Pons (tissue), 1 donor: Measurements from ENCODE around the gene PCSK9.
A peak's percentile ranks its signal among the peaks of the same experiment; 100 is the strongest.
"Not testable (repeated sequence)": the region's sequence is repeated elsewhere in the genome, so short reads cannot be mapped to it uniquely, and the experiment has no call there.

ENCODE experiments used
- DNase-seq: peaks from one replicate; pipeline ENCODE4 v3.0.0-alpha.2; 2016; ENCODE audit warnings: low spot score

PCSK9 gene

GRCh38 chr1:55010194-55010886 lies 29.0 kb upstream of the PCSK9 start:
- DNase-seq: no peak

- DNase-seq: no peak
These were observed 28.5 kb upstream of the PCSK9 start for GRCh38 chr1:55010887-55011217.

- DNase-seq: no peak
These were observed 26.7 kb upstream of the PCSK9 start for GRCh38 chr1:55012661-55013060.

DNA sequence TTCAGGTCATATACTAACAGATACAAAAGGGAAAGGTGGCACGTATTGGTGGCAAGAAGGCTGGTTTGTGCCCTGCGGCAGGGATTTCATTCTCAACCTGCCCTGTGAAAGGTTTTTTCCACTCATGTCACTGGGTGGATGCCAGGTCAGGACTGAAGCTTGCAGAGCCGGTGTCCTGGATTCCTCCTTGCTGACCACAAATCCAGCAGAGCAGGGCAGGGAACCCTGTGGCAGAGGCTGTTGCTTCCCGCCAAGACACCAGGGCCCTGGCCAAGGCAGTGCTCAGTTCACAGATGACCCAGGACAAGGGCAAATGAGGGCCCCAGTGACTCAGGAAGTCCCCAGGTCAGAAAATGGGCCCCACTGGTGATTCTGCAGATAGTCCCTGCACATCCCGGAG lies 24.2 kb upstream of the PCSK9 start:
- no peak for DNase-seq

- DNase-seq: no peak
These were observed 23.4 kb upstream of the PCSK9 start for GRCh38 chr1:55015731-55016620.

DNA sequence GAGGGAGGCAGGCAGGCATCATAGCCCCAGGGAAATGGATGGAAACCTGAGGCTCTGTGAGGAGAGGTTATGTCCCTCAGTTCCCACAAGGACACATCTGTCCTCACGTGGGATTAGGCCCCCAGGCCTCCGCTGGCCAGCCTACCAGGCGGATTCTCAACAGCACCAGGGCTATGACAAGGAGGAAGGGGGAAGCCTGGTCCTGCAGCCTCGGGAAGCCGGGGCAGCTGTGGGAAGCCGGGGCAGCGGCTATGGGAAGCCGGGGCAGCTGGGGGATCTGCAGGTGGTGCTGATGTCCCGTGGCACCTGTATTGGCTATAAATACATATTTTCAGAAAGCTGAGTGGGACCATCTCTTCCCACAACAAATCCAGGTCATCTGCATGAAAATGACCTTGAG lies 21.0 kb upstream of the PCSK9 start:
- DNase-seq: no peak

GRCh38 chr1:55021942-55022546 lies 17.3 kb upstream of the PCSK9 start:
- DNase-seq: peak; percentile 43

- not testable (repeated sequence) for DNase-seq
These were observed 15.2 kb upstream of the PCSK9 start for GRCh38 chr1:55024163-55024562.

GRCh38 chr1:55026682-55027081 lies 12.7 kb upstream of the PCSK9 start:
- not testable (repeated sequence) for DNase-seq

GRCh38 chr1:55031098-55031497 lies 8.2 kb upstream of the PCSK9 start:
- not testable (repeated sequence) for DNase-seq

GRCh38 chr1:55033265-55033614 lies 6.1 kb upstream of the PCSK9 start:
- no peak for DNase-seq

DNA sequence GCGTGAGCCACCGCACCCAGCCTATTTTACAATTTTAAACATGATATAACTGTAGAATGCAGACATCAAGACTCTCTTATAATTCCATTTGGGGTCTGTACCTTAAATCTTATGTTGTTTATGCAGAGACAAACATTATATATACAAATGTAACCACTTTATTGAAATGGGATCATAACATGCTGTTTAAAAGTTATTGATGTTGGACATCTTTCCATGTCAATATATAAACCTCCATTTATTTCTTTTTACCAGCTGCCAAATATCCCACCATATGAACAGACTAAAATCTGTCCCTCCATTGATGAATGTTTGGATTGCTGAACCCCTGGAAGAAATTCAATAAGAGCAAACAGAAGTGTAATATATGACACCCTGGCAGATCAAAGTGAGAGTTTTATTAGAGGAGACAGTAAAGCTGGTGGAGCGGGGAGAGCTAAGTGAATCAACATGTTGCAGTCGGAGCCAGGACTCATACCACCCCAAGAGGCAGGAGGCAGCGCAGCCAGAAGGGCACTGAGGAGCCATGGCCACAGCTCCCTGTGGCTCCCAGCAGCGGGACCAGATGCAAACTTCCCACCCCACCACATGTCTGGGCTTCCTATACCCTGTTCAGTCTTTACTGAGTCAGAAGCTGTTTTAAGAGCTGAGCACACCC lies 4.7 kb upstream of the PCSK9 start:
- DNase-seq: no peak

- DNase-seq: no peak
These were observed 3.4 kb upstream of the PCSK9 start for GRCh38 chr1:55035904-55036303.

DNA sequence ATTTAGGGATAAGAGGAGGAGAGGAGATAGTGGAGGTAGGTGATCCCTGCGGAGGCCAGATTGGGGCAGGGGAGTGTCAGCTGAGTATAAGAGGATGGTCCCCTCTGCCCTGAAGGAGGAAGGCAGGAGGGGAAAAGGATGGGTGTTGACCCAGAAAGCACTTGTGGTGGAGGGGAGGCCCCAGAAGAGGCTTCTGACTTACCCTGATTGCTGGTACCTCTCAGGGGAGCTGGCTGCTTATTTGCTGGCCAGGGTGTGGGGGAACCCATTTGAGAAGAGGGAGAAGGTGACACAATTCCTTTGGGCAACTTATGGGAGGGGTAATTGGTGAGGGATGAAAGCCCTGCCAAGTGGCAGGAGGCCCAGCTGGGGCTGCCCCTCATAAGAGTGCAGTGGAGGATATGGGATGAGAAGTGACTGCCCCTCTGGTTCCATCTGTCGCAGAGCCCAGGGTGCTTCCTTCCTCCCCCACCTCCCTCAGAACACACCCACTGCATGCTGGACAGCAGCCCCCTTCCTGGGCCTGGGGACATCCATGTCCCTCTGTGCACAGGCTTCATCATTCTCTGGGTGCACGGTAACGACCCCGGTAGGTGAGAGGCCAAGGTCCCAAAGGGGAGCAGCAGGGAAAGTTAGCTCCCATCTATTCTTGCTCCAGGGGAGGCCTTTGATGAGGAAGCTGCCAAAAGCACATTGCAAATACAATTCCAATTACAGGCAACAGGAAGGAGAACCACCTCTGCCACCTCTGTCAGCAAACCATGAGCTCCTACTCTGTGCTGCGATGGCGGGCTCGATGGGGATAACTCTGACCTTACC lies 1.4 kb upstream of the PCSK9 start:
- DNase-seq: no peak

DNA sequence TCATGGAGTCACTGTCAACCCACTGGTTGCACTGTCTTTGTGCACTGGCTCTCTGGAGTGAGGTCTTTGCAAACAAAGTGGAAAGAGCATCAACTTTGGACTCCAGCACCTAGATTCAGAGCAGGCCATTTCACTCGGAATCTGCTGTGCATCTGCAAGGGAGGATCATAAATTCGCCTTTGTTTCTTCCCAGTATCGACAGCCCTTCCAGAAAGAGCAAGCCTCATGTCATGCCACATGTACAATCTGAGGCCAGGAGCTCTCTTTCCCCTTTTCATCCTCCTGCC lies 853 bp upstream of the PCSK9 start:
- DNase-seq: no peak

DNA sequence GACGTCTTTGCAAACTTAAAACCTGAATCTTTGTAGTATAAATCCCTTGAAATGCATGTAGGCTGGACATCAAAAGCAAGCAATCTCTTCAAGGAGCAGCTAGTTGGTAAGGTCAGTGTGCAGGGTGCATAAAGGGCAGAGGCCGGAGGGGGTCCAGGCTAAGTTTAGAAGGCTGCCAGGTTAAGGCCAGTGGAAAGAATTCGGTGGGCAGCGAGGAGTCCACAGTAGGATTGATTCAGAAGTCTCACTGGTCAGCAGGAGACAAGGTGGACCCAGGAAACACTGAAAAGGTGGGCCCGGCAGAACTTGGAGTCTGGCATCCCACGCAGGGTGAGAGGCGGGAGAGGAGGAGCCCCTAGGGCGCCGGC lies 390 bp upstream of the PCSK9 start:
- no peak for DNase-seq

- DNase-seq: no peak
These were observed 960 bp downstream of the PCSK9 start for GRCh38 chr1:55040083-55040932.

DNA sequence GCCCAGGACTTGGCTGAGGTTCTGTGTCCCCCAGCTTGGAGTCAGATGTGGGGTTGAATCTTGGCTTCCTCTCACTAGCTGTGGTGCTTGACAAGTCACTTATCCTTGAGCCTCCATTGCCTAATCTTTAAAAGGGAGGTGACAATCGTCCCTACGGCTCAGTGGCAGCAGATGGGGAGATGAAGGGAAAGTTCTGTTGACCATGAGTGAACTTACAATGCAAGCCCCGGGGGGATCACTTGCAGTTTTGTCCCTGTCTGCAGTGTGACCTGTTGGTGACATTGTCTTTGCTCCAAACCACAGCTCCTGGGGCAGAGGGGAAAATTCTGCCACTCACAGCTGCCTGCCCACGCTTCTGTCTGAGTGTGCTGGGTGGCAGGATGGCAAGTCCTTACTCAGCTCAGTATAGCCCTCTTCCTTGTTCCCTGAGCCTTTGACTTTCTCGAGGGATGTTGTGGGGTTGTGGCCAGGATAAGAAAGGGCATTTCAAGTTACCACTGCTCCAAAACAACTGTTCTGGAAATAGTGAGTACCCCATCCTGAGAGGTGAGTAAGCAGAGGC lies 1.7 kb downstream of the PCSK9 start:
- no peak for DNase-seq

GRCh38 chr1:55041613-55042012 lies 2.3 kb downstream of the PCSK9 start:
- no peak for DNase-seq

DNA sequence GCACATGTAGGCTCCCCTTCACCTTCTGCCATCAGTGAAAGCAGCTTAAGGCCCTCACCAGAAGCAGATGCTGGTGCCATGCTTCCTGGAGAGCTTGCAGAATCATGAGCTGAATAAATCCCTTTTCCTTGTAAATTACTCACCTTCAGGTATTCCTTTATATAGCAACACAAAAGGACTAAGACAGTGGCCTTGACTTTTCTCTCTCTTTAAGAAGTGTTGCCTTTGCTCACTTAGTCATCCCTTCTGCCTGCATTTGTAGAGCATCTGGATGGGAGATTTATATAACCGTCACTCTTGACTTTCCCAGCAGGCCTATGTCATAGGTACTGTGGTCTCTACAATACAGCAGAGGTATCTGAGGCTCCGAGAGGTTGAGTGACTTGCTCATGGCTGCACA lies 3.7 kb downstream of the PCSK9 start:
- no peak for DNase-seq

DNA sequence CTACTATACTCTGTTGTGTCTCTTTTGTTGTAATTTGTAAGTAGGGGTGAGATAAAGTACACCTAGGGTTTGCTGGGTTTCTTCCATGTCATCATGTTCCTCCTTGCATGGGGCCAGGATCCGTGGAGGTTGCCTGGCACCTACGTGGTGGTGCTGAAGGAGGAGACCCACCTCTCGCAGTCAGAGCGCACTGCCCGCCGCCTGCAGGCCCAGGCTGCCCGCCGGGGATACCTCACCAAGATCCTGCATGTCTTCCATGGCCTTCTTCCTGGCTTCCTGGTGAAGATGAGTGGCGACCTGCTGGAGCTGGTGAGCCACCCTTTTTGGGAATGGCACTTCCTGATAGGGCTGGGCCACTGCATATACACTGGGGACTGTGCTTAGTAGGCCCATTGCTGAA lies 4.4 kb downstream of the PCSK9 start:
- DNase-seq: no peak
